WTC11 (cell line): ENCODE measurements around the gene KDM1B.

ENCODE experiments used
- CREB1 ChIP-seq: sonication (generic); formaldehyde crosslinking; IDR thresholded peaks from 2 replicates; pipeline ENCODE4 v1.8.0; 2023; ENCODE audit warnings: mild to moderate bottlenecking, missing genetic modification reagents
- GRHL2 ChIP-seq: fragments of 250-450 bp; sonication (Bioruptor Pico); IDR thresholded peaks from 2 replicates; pipeline ENCODE4 v1.8.0; 2022; ENCODE audit warnings: mild to moderate bottlenecking, moderate library complexity; ENCODE audit not compliant: insufficient replicate concordance, severe bottlenecking
- MYBL2 ChIP-seq: sonication (generic); formaldehyde crosslinking; IDR thresholded peaks from 2 replicates; pipeline ENCODE4 v1.8.1; 2023; ENCODE audit warnings: mild to moderate bottlenecking, moderate library complexity, missing genetic modification reagents
- NR1H2 ChIP-seq: sonication (generic); formaldehyde crosslinking; IDR thresholded peaks from 2 replicates; pipeline ENCODE4 v1.9.0; 2021; ENCODE audit warnings: mild to moderate bottlenecking, moderate library complexity, missing genetic modification reagents
- SP1 ChIP-seq: sonication (generic); formaldehyde crosslinking; conservative IDR thresholded peaks from 2 replicates; pipeline ENCODE4 v1.8.1; 2022; ENCODE audit warnings: missing genetic modification reagents
- ZBTB21 ChIP-seq: sonication (generic); formaldehyde crosslinking; IDR thresholded peaks from 2 replicates; pipeline ENCODE4 v1.8.1; 2023; ENCODE audit warnings: mild to moderate bottlenecking, missing genetic modification reagents, borderline replicate concordance
- ZNF263 ChIP-seq: sonication (generic); formaldehyde crosslinking; IDR thresholded peaks from 2 replicates; pipeline ENCODE4 v1.8.1; 2022; ENCODE audit warnings: low read depth, mild to moderate bottlenecking, moderate library complexity, missing genetic modification reagents
- ZNF423 ChIP-seq: fragments of 250-450 bp; sonication (Bioruptor Pico); IDR thresholded peaks from 2 replicates; pipeline ENCODE4 v2.1.2; 2022; ENCODE audit warnings: mild to moderate bottlenecking, moderate library complexity
- TF ChIP-seq, protein P1 (sequence below): sonication (generic); formaldehyde crosslinking; conservative IDR thresholded peaks from 2 replicates; pipeline ENCODE4 v1.8.1; 2022; ENCODE audit warnings: mild to moderate bottlenecking, missing genetic modification reagents
- TF ChIP-seq, protein P2 (sequence below): fragments of 200-600 bp; IDR thresholded peaks from 2 replicates; pipeline ENCODE4 v1.8.0; 2022; ENCODE audit warnings: antibody characterized with exemption
- TF ChIP-seq, protein P3 (sequence below): sonication (generic); formaldehyde crosslinking; IDR thresholded peaks from 2 replicates; pipeline ENCODE4 v1.8.1; 2022; ENCODE audit warnings: low read depth, mild to moderate bottlenecking, moderate library complexity, missing genetic modification reagents, borderline replicate concordance
- TF ChIP-seq, protein P4 (sequence below): sonication (generic); formaldehyde crosslinking; IDR thresholded peaks from 2 replicates; pipeline ENCODE4 v1.8.1; 2023; ENCODE audit warnings: mild to moderate bottlenecking, missing genetic modification reagents, moderate library complexity
- TF ChIP-seq, protein P5 (sequence below): sonication (generic); formaldehyde crosslinking; IDR thresholded peaks from 2 replicates; pipeline ENCODE4 v1.8.0; 2022; ENCODE audit warnings: mild to moderate bottlenecking, missing genetic modification reagents
- TF ChIP-seq, protein P6 (sequence below): sonication (generic); formaldehyde crosslinking; IDR thresholded peaks from 2 replicates; pipeline ENCODE4 v1.8.0; 2022; ENCODE audit warnings: mild to moderate bottlenecking, missing genetic modification reagents

DNA sequence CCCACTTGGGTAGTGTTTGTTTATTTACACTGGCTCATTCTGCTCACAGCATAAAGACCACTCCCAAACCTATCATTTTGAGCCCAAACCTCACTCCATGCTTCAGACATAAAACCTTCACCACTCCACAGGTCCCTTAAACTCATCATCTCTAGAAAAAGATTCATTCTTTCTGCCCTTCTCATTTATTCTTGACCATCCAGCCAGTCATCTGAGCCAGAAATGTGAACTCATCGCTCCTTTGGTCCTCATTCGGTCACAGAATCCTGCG, 12.7 kb upstream of the KDM1B start:
- TF ChIP-seq, protein P1, sequence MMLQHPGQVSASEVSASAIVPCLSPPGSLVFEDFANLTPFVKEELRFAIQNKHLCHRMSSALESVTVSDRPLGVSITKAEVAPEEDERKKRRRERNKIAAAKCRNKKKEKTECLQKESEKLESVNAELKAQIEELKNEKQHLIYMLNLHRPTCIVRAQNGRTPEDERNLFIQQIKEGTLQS (CRISPR knock-in tag) = no peak
- TF ChIP-seq ZNF423 (no peak), NR1H2 (CRISPR knock-in tag) (no peak), SP1 (no peak), GRHL2 (CRISPR knock-in tag) (no peak), MYBL2 (CRISPR knock-in tag) (no peak), ZNF263 (CRISPR knock-in tag) (no peak), CREB1 (CRISPR knock-in tag) (no peak), ZBTB21 (CRISPR knock-in tag) (no peak)
- TF ChIP-seq, protein P2, sequence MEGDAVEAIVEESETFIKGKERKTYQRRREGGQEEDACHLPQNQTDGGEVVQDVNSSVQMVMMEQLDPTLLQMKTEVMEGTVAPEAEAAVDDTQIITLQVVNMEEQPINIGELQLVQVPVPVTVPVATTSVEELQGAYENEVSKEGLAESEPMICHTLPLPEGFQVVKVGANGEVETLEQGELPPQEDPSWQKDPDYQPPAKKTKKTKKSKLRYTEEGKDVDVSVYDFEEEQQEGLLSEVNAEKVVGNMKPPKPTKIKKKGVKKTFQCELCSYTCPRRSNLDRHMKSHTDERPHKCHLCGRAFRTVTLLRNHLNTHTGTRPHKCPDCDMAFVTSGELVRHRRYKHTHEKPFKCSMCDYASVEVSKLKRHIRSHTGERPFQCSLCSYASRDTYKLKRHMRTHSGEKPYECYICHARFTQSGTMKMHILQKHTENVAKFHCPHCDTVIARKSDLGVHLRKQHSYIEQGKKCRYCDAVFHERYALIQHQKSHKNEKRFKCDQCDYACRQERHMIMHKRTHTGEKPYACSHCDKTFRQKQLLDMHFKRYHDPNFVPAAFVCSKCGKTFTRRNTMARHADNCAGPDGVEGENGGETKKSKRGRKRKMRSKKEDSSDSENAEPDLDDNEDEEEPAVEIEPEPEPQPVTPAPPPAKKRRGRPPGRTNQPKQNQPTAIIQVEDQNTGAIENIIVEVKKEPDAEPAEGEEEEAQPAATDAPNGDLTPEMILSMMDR = no peak
- TF ChIP-seq, protein P3, sequence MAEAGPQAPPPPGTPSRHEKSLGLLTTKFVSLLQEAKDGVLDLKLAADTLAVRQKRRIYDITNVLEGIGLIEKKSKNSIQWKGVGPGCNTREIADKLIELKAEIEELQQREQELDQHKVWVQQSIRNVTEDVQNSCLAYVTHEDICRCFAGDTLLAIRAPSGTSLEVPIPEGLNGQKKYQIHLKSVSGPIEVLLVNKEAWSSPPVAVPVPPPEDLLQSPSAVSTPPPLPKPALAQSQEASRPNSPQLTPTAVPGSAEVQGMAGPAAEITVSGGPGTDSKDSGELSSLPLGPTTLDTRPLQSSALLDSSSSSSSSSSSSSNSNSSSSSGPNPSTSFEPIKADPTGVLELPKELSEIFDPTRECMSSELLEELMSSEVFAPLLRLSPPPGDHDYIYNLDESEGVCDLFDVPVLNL (CRISPR knock-in tag) = no peak
- TF ChIP-seq, protein P4, sequence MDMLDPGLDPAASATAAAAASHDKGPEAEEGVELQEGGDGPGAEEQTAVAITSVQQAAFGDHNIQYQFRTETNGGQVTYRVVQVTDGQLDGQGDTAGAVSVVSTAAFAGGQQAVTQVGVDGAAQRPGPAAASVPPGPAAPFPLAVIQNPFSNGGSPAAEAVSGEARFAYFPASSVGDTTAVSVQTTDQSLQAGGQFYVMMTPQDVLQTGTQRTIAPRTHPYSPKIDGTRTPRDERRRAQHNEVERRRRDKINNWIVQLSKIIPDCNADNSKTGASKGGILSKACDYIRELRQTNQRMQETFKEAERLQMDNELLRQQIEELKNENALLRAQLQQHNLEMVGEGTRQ = no peak
- TF ChIP-seq, protein P5, sequence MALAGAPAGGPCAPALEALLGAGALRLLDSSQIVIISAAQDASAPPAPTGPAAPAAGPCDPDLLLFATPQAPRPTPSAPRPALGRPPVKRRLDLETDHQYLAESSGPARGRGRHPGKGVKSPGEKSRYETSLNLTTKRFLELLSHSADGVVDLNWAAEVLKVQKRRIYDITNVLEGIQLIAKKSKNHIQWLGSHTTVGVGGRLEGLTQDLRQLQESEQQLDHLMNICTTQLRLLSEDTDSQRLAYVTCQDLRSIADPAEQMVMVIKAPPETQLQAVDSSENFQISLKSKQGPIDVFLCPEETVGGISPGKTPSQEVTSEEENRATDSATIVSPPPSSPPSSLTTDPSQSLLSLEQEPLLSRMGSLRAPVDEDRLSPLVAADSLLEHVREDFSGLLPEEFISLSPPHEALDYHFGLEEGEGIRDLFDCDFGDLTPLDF (CRISPR knock-in tag) = no peak
- TF ChIP-seq, protein P6, sequence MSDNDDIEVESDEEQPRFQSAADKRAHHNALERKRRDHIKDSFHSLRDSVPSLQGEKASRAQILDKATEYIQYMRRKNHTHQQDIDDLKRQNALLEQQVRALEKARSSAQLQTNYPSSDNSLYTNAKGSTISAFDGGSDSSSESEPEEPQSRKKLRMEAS (CRISPR knock-in tag) = no peak
